Sigmoid colon (tissue), 3 donors: ENCODE data around the gene FBF1.

Experiments
- POLR2A ChIP-seq, 2 donors: fragments of 450-650 bp; IDR thresholded peaks; one replicate each; pipeline ENCODE4 v1.6.1; 2016; ENCODE audit warnings: antibody characterized with exemption in 2 of 2, mild to moderate bottlenecking in 2 of 2, moderate library complexity in 2 of 2
- TF ChIP-seq, protein P1 (sequence below), 4 experiments: fragments of 450-650 bp in 3 of 4; fragments of 200-600 bp in 1 of 4; IDR thresholded peaks; one replicate each; pipeline ENCODE4 v1.5.1; 2016 to 2019; ENCODE audit warnings: antibody characterized with exemption in 4 of 4, mild to moderate bottlenecking in 3 of 4, moderate library complexity in 2 of 4

DNA sequence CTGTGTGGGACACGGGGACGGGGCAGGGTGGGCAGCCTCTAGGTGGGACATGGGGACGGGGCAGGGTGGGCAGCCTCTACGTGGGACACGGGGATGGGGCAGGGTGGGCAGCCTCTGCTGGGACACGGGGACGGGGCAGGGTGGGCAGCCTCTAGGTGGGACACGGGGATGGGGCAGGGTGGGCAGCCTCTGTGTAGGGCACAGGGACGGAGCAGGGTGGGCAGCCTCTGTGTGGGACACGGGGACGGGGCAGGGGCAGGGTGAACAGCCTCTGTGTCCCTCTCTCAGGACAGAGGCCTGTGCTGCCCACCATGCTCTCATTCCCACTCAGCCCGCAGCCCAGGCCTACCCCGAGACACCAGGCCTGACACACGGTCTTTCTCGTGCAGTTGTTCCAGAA, 19.2 kb downstream of the FBF1 start:
- TF ChIP-seq, protein P1, sequence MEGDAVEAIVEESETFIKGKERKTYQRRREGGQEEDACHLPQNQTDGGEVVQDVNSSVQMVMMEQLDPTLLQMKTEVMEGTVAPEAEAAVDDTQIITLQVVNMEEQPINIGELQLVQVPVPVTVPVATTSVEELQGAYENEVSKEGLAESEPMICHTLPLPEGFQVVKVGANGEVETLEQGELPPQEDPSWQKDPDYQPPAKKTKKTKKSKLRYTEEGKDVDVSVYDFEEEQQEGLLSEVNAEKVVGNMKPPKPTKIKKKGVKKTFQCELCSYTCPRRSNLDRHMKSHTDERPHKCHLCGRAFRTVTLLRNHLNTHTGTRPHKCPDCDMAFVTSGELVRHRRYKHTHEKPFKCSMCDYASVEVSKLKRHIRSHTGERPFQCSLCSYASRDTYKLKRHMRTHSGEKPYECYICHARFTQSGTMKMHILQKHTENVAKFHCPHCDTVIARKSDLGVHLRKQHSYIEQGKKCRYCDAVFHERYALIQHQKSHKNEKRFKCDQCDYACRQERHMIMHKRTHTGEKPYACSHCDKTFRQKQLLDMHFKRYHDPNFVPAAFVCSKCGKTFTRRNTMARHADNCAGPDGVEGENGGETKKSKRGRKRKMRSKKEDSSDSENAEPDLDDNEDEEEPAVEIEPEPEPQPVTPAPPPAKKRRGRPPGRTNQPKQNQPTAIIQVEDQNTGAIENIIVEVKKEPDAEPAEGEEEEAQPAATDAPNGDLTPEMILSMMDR (IDR thresholded peaks at IDR 0.05), result no peak
- no peak for TF ChIP-seq POLR2A (IDR thresholded peaks at IDR 0.05)
